A673 (cell line): ENCODE results near the gene GEMIN4.

Experiments
- CTCF ChIP-seq: fragments of 300-800, 200-600 bp; sonication (generic); conservative IDR thresholded peaks from 2 replicates; pipeline ENCODE4 v1.5.1; 2017; ENCODE audit warnings: low read depth, mild to moderate bottlenecking, antibody characterized with exemption, low read length, moderate library complexity, mixed read lengths
- EZH2 ChIP-seq: fragments of 200-600 bp; sonication (generic); IDR thresholded peaks from 2 replicates; pipeline ENCODE4 v1.6.1; 2017; ENCODE audit warnings: borderline replicate concordance, low read depth, mild to moderate bottlenecking, mixed read lengths, antibody characterized with exemption, low read length; ENCODE audit not compliant: poor library complexity, severe bottlenecking

- TF ChIP-seq CTCF (no peak), EZH2 (no peak)
Measured at GRCh38 chr17:798246-798645, 46.2 kb upstream of the GEMIN4 start.
